ENCODE measurements around the gene SREBF2. TPM values are rescaled to one million over a fixed set of nuclear protein-coding genes. Genes with fewer than 3 reads are reported as not detected.

Gene SREBF2
- total RNA-seq, 1 experiment from 2014 or later = 44.9 TPM

GRCh38 chr22:41908411-41909309, 75.8 kb downstream of the SREBF2 start:
- no peak for DNase-seq (ENCODE audit: low read depth)

GRCh38 chr22:41909310-41910049, 76.6 kb downstream of the SREBF2 start:
- DNase-seq (ENCODE audit: low read depth) = peak; percentile 21

- DNase-seq (ENCODE audit: low read depth) = peak; percentile 31
Measured at GRCh38 chr22:41910050-41911000, 77.4 kb downstream of the SREBF2 start.

DNA sequence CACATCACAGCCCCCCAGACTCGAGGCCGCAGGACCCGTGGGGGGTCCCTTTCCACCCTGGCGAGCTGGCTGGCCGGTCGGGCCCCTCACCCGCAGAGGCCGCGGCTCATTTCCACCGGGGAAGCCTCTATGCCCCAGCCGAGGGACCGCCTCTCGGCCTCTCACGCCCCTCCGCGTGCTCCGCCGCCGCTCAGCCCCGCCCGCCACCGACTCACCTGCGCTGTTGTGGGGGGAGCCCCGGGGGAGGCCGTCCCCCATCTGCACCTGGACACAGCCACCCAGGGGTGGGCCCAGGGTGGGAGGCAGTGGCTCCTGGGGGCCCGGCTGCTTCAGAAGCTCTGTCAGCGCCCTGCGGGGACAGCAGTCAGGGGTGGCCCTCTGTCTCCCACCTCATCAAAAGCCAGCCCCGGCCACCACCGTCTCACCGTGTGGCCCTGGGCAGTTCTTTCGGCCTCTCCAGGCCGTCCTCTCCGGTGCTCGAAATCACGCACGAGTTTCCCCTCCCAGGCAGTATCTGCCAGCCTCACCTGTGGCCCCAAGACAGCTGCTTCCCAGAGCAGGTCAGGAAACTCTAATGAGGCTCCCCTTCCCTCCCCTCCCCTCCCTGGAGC, 78.2 kb downstream of the SREBF2 start:
- no peak for DNase-seq (ENCODE audit: low read depth)

DNA sequence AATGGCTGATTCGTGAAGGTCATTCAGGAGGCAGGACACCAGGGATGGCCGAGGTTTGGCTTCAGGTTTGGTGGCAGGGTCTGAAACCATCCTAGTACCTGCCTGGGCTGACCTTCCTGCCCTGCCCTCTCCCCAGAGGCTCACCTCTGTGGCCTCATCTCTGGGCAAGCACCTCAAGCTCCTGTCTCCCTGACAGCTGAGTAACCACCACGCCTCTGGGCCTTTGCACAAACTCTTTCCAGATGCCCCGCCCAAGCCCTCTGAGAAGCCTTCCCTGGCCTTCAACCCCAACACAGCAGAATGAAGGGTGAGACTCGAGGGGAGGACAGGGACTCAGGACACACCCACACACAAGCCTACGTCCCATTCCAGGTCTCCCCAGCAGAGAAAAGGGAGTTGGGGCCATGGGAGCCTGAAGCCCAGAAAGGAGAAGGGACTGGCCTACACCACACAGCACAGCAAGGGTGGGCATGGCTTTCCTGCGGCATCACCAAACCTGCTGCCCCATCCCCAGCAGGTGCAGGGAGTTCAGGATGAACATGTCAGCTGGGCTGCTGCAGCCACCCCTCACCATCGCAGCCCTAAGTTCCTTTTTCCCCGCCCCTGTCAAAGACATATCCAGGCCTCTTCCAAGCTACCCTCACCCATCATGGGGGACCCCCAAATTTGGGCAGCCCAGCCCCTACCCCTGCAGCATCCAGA, 79.6 kb downstream of the SREBF2 start:
- no peak for DNase-seq (ENCODE audit: low read depth)

GRCh38 chr22:41913040-41913719, 80.3 kb downstream of the SREBF2 start:
- no peak for DNase-seq (ENCODE audit: low read depth)

DNA sequence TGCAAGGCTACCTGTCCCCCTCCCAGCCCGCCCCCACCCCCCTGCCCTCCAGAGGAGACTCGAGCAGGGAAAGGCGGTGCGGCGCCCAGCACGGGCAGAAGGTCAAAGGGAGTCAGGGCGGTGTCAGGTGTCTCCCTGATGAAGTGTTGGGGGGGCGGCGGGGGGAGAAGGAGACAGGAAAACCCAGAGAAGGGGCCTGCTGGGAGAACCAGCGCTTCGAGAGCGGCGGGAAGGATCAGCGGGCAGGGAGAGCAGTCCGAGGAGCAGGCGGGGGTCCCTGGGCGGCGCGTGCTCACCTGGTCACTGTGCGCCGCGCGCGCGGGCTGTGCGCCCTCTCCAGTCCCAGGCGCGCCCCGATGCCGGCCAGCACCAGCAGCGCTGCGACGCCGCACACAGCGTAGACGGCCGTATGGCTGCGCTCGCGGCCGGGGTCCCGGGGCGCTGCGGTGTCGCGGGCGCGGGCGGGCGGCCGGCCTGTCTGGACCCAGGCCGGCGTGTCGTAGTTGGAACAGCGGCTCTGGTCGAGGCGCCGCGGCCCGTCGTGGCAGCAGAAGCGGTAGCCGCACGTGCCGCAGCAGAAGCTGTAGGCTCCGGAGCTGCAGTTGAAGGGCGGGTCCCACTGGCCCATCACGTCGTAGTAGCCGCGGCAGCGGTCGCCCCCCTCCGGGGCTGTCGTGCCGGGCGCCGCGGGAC, 81.1 kb downstream of the SREBF2 start:
- DNase-seq (ENCODE audit: low read depth) = no peak

DNA sequence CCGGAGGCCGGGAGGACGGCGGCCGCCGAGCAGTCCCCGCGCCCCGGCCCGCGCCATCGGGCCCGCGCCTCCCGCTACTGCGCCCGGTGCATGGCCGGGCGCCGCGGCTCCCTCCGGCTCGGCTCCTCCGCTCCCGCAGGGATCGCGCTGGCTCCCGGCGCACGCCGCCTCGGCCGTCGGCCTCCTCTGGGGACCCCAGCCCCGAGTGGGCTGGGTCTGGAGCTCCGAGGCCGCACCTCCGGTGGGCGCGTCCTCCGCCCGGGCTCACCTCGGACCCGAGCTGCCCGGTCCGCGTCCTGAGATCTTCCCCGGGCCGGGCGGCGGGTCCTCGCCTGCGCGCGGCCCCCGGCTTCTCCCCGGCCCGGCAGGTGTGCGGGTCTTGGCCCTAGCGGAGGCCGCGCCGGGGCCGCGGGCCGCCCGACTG, 81.7 kb downstream of the SREBF2 start:
- DNase-seq (ENCODE audit: low read depth) = no peak

DNA sequence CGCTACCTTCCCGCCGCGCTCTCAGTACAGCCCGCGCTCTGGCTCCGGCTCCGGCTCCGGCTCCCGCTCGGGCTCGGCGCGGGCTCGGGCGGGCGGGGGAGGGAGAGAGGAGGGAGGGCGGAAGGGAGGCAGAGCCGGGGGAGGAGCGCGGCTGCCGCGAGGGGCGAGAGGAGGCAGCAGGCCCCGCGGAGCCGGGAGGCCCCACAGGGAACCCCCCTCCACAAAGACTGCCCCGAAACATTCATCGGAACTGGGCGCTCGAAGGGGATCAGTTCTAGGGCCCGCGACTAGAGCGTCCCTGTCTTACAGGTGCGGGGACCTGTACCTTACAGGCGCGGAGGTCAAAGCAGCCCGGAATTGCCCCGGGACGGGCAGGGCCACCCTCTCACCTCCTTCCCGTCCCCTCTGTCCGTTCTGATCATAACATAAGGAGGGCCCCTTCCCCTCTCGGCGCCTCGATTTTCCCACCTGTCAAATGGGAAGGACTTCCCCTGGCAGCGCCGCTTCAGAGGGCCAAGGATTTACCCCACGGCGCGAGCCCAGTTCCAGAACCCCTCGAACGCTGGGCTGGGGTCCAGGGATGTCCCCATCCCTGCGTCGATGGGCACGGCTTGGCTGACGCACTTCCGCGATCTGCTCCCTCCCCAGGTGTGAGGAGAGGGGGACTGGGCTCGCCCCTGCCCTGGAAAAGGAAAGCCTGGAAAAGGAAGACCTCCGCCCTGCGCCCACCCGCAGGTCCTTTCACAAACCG, 82.3 kb downstream of the SREBF2 start, which contains the start of gene SHISA8:
TSS of gene SHISA8 (minus strand) at position 40 of the 751 bp plus-strand sequence. CDS start 407 bp downstream, outside the sequence.
- no peak for DNase-seq (ENCODE audit: low read depth)

DNA sequence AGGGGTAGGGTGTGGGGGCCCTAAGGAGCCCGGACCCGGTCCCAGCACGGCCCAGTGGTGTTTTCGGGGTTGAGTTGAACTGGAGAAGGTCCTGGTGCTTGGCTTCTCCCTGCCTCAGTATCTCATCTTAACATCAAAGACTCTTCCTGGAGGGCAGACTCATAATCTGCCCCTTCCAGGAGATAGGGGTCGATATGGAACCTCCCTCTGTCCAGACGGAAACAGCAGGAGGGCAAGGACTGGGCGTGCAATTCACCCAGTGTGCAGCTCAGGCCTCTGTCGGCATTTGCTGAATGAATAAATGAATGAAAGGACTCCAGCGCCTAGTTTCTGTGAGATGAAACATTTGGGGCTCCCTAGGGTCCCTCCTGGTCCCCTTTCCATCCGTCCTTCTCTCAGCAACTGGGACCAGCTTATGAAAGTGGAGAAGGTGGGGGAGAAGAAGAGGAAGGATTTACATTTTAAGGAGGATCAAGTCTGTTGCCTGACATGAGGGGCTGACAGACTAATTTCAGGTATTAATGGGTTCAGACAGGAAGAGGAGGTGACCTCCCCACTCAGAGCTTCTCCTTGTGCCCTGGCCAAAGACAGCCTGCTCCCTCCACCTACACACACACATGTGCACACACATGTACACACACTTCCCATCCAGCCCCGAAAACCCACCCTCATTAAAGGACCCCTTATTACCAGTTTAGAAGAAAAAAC, 83.0 kb downstream of the SREBF2 start:
- no peak for DNase-seq (ENCODE audit: low read depth)

- no peak for DNase-seq (ENCODE audit: low read depth)
Measured at GRCh38 chr22:41916745-41917358, 83.9 kb downstream of the SREBF2 start.

DNA sequence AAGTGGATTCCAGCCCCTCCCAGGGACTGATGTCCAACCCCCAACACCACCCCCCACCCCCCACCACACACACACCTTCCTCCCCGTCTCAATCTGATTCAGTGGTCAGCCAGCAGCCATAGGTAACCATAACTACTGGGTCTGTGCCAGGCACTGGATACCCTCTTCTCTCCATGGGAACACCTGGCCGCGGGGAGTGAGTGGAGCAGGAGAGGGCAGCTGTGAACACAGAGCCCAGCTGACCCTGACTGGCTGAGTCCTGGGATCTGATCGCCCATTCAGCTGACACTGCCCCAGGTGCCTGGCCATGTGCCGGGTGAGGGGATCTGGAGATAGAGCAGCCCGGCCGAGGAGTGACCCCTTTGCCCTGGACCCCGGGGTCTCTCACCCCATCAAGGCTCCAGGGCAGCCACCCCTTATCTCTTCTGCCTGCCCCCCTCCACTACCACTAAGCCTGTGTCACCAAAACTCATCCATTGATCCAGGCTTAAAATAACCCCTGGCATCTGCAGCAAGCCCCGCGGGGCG, 84.5 kb downstream of the SREBF2 start:
- DNase-seq (ENCODE audit: low read depth) = no peak

- peak; percentile 69 for DNase-seq (ENCODE audit: low read depth)
Measured at GRCh38 chr22:41917903-41918791, 85.2 kb downstream of the SREBF2 start.

- peak; percentile 14 for DNase-seq (ENCODE audit: low read depth)
Measured at GRCh38 chr22:41919357-41920224, 86.7 kb downstream of the SREBF2 start.

Measured in M059J (cell line).